Right forelimb (tissue), 1 donor: ENCODE data around the gene SLC16A8.
"Not testable (repeated sequence)": the region's sequence is repeated elsewhere in the genome, so short reads cannot be mapped to it uniquely, and the experiment has no call there.

Experiments used
- DNase-seq: peaks from one replicate; pipeline ENCODE4 v3.0.0-alpha.2; 2018

SLC16A8 gene

DNA sequence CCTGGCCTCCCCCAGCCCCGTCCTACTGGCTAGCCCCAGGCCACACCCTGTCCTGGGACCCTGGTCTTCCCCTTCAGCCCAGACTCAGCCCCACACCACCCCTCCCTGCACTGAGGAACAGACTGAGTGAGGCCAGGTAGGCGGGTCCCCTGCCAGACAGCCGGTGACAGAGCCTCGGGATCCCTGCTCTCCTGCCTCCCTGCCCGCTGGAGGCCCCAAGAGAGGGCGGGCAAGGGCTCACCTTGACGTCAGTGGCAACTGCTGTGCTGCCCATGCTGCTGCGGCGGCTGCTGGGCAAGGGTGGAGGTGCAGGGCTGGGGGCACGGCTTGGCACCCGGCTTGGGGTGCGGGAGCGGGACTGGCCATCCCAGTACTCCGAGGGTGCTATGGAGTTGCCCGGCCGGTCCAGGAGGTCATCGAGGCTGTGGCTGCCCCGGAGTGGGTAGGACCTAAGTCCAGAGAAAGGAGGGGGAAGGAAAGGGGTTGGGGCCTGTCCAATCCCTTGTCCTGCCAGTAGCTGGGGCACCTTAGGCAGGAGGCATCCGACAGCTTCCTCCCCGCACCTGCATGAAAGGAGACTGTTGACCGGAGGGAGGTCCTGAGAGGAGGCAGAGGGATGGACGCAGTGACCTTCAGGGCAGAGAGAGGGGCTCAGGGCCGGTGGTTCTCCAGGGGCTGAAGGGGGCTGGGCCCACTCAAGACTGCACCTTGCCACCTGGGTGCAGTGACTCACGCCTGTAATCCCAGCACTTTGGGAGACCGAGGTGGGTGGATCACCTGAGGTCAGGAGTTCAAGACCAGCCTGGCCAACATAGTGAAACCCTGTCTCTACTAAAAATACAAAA lies 2.2 kb upstream of the SLC16A8 start:
- DNase-seq = peak; percentile 37

GRCh38 chr22:38085501-38085900 lies 1.5 kb upstream of the SLC16A8 start:
- no peak for DNase-seq

DNA sequence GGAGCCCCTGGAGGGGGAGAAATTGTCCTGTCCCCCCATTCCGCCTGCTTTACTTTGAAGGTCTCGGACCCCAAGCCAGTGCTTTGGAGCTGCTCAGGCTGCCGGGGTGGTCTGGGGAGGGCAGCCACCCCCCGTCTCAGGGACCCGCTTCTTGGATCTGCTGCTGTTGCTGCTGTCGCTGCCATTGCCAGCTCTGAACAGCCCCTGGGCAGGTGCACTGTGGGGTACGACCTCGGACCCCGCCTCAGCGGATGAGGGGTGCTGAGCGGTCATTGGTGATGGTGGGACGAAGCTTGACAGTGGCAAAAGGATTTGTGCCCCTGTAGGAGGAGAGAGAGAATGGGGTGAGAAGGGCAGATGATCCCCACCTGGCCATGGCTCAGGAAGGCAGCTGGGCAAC lies 1.1 kb upstream of the SLC16A8 start:
- DNase-seq = no peak

DNA sequence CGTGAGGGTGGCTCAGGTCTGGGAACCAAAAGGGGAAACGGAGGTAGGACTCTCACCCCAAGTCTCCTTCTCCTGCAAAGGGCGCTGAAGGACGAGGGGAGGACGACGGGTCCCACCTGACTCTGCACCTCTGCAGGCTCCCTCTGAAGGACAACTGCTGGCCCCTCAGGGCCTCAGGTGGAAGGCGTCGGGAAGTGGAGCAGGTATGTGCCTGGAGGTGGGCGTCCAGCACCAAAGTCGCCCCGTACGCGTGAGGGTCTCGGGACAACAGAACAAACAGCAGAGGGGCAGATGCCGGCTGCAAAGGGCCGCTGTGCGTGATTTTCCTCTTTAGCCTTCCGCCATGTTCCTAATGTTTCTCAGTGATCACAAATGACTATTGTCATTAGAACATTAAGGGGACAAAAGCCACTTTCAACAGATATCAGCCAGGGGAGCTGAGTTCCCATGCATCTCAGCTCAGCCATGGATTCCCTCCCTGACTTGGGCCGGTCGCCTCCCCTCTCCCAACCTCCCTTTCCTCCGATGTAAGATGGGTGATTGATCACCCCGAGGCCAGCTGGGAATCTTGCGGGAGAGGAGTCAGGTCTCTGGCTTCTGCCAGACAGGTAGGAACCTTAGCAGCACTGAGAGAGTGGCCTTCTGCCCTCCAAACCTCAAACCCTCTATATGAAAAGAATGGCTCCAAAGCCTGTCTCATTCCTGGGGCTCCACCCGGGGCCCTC lies 836 bp downstream of the SLC16A8 start:
- no peak for DNase-seq

DNA sequence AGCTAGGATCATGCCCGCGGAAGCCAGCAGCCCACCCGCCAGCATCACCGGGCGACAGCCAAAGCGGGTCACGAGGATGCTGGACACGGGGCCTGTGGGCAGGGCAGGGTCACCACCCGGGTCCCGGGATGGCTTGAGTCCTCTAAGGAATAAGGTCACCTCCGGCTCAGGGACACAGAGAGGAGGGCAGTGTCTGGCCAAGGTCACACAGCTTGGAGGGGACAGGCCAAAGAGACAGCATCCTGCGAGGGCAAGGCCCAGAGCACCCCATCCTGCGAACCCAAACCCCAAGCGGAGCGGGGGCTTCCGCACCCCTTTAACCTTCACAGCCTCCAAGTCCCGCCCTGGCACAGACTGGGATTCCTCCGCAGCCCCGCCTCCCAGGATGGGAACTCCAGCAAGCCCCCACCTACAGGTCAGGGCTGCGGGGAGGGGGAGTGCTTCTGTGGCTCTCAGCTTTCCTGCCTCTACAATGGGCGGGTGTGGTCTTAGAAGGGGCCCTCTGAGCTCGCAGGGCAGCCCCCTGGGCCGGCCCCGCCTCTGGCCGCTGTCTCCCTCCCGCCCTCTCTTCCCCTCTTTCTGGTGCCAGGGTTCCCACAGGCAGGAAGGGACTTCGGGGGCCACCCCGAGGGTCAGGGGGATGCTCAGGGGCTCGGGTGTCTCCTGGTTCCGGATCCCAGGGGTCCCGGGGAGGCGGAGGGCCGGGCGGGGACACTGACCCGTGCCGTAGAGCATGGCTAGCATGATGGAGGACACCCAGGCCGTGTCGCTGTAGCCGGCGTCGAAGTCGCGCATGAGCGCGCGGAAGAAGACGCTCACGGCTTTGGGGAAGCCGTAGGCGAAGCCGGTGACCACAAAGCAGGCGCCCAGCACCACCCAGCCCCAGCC lies 1.8 kb downstream of the SLC16A8 start:
- no peak for DNase-seq

- no peak for DNase-seq
Measured at GRCh38 chr22:38081636-38081940, 2.4 kb downstream of the SLC16A8 start.

DNA sequence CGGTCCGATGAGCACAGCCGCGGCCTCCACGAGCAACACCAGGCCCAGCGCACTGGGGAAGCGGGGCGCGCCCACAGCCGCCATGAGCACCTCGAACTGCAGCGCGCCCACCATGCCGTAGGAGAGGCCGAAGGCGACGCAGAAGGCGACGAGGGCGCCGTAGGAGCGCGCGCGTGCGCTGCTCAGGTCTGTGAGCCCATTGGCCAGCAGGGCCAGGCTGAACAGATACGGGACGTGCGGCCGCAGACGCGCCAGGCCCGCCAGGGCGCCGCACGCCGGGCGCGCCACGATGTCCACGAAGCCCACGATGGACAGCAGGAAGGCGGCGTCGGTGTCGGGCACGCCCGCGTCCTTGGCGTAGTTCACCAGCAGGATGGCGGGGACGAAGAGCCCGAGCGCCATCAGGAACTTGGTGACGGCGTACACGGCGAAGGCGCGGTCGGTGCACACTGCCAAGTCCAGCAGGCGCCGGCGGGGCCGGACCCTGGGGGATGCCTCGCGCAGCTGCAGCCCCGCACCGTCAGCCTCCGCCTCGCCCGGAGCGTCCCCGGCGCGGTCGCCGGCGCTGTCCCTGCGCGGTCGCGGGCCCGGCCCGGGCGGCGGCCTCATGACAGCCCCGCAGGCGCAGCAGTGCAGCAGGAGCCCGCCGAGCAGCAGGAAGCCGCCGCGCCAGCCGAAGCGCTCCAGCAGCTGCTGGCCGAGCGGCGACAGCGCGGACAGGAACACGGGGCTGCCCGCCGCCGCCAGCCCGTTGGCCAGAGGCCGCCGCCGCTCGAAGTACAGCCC lies 2.9 kb downstream of the SLC16A8 start:
- DNase-seq = no peak

DNA sequence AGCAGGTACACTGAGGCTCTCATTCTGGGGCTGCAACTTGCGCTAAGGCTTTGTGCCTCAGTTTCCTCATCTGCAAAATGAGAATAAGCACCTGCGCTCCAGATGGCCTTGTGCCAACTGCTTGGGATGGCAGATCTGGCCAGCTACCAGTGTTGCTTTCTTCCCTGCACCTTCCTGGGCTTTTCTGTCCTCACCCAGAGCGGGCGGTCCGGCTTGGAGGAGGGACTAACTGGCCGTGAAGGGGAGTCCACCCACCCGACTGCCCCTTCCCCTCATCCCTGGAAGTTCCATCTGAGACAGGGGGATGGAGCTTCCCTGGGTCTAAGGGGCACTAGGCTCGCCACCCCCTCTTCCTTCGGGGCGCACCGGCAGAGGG lies 3.5 kb downstream of the SLC16A8 start:
- no peak for DNase-seq

DNA sequence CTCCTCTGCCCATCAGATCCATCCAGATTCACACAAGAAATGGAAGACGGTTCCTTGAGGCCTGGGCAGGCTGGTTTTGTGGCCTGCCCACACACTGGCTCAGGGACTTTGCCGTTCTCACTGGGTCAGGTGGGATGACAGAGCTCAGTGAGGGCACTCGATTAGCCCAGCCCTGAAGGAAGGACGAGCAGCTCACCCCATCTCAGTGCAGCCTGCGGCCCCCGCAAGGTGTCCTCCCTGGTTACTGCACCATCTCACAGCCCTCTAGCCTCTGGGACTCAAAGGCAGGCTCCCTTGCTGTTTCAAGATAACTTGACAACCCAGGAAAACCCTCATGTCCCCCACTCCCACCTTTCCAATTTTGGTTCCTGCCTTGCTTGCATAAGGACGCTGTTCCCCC lies 4.2 kb downstream of the SLC16A8 start:
- DNase-seq = no peak

GRCh38 chr22:38079208-38079607 lies 4.8 kb downstream of the SLC16A8 start:
- DNase-seq = not testable (repeated sequence)

DNA sequence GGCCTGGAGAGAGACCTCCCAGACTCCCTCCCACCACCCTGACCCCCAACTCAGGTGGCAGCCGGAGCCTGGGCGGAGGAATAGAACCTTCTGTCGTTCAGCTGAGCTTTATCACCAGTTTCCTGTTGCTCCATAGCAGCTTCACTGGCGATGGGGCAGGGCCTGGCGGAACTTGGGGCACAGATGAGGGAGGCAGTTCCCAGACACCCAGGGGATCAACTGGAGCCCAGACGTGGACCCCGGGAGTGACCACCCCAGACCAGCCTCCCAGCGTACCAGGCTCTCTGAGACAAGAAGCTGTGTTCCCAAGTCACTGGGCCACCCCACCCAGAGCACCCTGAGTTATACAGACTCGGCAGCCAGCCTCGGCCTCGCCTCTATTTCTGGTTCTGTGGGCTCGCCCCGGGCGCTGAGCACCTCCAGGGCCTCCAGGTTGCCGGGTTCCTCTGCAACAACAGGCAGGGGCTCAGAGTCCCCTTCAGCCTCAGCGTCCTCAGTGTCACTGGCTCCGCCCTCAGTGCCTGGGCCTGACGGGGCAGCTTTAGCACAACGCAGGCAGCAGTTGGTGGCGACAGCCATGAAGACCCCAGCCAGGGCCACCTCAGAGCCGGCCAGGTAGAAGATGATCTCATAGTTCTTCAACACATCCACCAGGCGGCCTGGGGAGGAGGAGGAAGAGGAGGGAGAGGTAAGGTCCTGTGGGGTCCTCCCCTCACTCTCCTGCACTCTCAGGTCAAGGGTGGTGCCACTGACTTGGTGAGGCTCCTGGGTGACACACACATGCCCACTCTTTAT lies 5.7 kb downstream of the SLC16A8 start:
- DNase-seq = no peak

DNA sequence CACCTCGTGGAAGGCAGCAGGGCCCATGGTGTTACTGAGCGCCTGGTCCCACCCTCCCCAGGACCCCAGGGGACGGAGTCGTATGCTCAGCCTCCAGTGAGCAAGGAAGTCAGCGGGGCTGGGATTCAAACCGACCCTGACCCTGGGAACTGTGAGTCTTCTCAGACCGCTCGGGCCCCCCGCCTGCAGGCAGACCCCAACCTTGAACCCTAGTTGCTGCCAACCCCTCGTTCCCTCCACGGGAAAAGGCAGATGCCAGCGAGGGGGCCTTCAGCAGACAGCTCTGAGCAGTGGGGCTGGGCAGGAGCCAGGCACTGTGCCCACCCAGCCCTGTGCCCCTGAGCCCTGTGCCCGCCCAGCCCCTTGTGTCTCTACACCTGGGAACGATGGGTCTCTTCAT lies 6.4 kb downstream of the SLC16A8 start:
- no peak for DNase-seq

GRCh38 chr22:38077096-38077495 lies 6.9 kb downstream of the SLC16A8 start:
- DNase-seq = no peak

GRCh38 chr22:38075961-38076360 lies 8.0 kb downstream of the SLC16A8 start:
- no peak for DNase-seq

- DNase-seq = no peak
Measured at GRCh38 chr22:38075105-38075825, 8.7 kb downstream of the SLC16A8 start.

DNA sequence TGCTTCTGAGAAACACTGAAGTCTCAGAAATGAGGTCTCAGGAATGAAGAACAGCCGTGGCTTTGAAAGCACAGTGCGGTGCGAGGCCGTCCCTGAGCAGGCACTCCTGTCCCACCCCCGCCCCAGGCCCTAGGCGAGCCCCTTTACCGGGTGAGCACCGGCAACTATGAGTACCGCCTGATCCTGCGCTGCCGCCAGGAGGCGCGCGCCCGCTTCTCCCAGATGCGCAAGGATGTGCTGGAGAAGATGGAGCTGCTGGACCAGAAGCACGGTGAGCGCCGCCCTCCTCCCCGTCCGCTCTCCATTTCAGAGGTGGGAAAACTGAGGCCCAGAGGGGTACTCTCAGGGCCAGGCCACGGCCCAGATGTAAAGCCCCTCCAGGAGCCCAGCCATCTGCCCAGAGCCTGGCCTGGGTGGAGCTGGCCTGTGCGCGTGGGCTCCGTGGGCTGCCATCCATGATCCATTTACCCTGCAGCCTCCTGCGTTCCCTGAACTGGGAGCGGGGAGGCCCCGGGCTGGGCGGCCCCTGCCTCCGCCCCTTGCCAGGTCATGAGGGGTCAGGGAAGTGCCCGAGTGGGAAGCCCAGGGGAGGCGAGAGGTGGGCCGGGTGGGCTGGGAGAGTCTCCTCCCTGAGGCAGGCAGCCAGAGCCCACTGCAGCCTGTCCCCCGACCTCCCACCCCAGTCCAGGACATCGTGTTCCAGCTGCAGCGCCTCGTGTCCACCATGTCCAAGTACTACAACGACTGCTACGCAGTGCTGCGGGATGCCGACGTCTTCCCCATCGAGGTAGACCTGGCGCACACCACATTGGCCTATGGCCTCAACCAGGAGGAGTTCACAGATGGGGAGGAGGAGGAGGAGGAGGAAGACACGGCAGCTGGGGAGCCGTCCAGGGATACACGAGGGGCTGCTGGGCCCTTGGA lies 9.5 kb downstream of the SLC16A8 start:
- DNase-seq = no peak

- DNase-seq = no peak
Measured at GRCh38 chr22:38073150-38074130, 10.5 kb downstream of the SLC16A8 start.

DNA sequence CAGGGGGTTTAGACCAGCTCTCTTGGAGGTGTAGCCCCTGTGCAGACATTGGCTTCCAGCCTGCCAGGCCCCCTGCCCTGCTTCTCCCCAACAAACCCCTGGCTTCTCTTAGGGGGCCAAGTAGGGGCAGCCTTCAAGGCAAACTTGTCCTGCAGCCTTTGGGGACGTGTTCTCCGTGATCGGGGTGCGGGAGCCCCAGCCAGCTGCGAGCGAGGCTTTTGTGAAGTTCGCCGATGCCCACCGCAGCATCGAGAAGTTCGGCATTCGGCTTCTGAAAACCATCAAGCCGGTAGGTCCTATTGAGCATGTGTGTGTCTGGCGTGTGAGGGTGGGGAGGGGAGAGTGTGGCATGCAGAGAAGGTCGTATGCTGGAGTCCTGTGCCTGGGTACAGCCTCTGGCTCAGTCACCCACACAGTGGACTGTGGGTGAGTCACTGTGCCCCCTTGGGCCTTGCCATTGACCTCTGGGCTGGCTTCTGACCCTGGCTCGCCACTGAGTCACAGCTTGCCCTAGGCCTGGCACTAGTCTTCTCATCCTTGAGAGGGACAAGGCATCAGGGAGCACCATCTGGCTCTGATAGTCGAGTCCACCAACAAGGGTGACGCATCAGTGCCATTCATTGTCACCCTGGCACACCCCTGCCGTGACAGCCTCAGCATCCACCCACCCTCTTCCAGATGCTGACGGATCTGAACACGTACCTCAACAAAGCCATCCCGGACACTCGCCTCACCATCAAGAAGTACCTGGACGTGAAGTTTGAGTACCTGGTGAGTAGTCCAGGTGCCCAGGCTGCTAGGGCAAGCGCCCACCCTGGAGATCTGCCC lies 11.4 kb downstream of the SLC16A8 start:
- no peak for DNase-seq
